Measurements from ENCODE around the gene SEPTIN12.

- no peak for TF ChIP-seq CTCF (optimal IDR thresholded peaks at IDR 0.05 in 1 of 3, IDR thresholded peaks at IDR 0.05 in 1 of 3, conservative IDR thresholded peaks at IDR 0.05 in 1 of 3; ENCODE audit: extremely low read depth in 1 of 3, insufficient read depth in 2 of 3, low read length in 3 of 3)
- no peak for TF ChIP-seq EZH2 (IDR thresholded peaks at IDR 0.05; ENCODE audit: low read length)
Observed at GRCh38 chr16:4813251-4814003, 25.3 kb upstream of the SEPTIN12 start.

Data from keratinocyte (primary cell).